Liver (tissue), 3 donors: ENCODE results near the gene LAMA1.

Experiments used
- CTCF ChIP-seq: fragments of 150-350 bp; IDR thresholded peaks from 2 replicates; pipeline ENCODE4 v1.5.1; 2017; ENCODE audit warnings: improper control_type of control experiment, low read depth, low read length; ENCODE audit not compliant: missing input control
- EGR1 ChIP-seq, 2 donors: IDR thresholded peaks; 2 replicates each; pipeline ENCODE4 v1.6.1; 2016 to 2018; ENCODE audit warnings: antibody characterized with exemption in 2 of 2, low read depth in 2 of 2
- FOXA2 ChIP-seq: IDR thresholded peaks from 2 replicates; pipeline ENCODE4 v1.6.1; 2016; ENCODE audit warnings: antibody characterized with exemption
- GABPA ChIP-seq, 2 donors: IDR thresholded peaks in 1 of 2; conservative IDR thresholded peaks in 1 of 2; 2 replicates each; pipeline ENCODE4 v1.6.1; 2016; ENCODE audit warnings: antibody characterized with exemption in 2 of 2, mild to moderate bottlenecking in 1 of 2, moderate library complexity in 1 of 2
- HNF4A ChIP-seq, 2 donors: conservative IDR thresholded peaks; 2 replicates each; pipeline ENCODE4 v1.6.1; 2016; ENCODE audit warnings: antibody characterized with exemption in 2 of 2, mild to moderate bottlenecking in 2 of 2
- JUND ChIP-seq, 2 donors: IDR thresholded peaks; 2 replicates each; pipeline ENCODE4 v1.6.1; 2016; ENCODE audit warnings: antibody characterized with exemption in 2 of 2
- MAX ChIP-seq: IDR thresholded peaks from 2 replicates; pipeline ENCODE4 v1.6.1; 2016; ENCODE audit warnings: antibody characterized with exemption
- RAD21 ChIP-seq, 2 donors: IDR thresholded peaks; 2 replicates each; pipeline ENCODE4 v1.6.1; 2016; ENCODE audit warnings: antibody characterized with exemption in 2 of 2, mild to moderate bottlenecking in 2 of 2
- REST ChIP-seq: IDR thresholded peaks from 2 replicates; pipeline ENCODE4 v1.6.1; 2016; ENCODE audit warnings: antibody characterized with exemption, mild to moderate bottlenecking
- SP1 ChIP-seq: IDR thresholded peaks from 2 replicates; pipeline ENCODE4 v1.6.1; 2018; ENCODE audit warnings: antibody characterized with exemption, mild to moderate bottlenecking
- TAF1 ChIP-seq: conservative IDR thresholded peaks from 2 replicates; pipeline ENCODE4 v1.6.1; 2016; ENCODE audit warnings: antibody characterized with exemption, mild to moderate bottlenecking
- YY1 ChIP-seq: IDR thresholded peaks from 2 replicates; pipeline ENCODE4 v1.6.1; 2016; ENCODE audit warnings: antibody characterized with exemption, mild to moderate bottlenecking
- ZBTB33 ChIP-seq: IDR thresholded peaks from 2 replicates; pipeline ENCODE4 v1.6.1; 2016; ENCODE audit warnings: antibody characterized with exemption
- TF ChIP-seq, protein P1 (sequence below): IDR thresholded peaks from 2 replicates; pipeline ENCODE4 v1.6.1; 2016; ENCODE audit warnings: antibody characterized with exemption
- donor health status: healthy.
- donor health status: healthy.

- no peak for TF ChIP-seq TAF1
- TF ChIP-seq RAD21 (IDR thresholded peaks at IDR 0.05) = no peak
- no peak for TF ChIP-seq REST
- no peak for TF ChIP-seq CTCF
- TF ChIP-seq YY1 = no peak
- no peak for TF ChIP-seq EGR1 (IDR thresholded peaks at IDR 0.05; ENCODE audit: low read depth in 2 of 2)
- TF ChIP-seq JUND (IDR thresholded peaks at IDR 0.05) = no peak
- TF ChIP-seq FOXA2 = no peak
- TF ChIP-seq HNF4A (conservative IDR thresholded peaks at IDR 0.05) = no peak
- TF ChIP-seq MAX = no peak
- TF ChIP-seq SP1 = no peak
- no peak for TF ChIP-seq ZBTB33
- TF ChIP-seq, protein P1, sequence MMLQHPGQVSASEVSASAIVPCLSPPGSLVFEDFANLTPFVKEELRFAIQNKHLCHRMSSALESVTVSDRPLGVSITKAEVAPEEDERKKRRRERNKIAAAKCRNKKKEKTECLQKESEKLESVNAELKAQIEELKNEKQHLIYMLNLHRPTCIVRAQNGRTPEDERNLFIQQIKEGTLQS = no peak
- TF ChIP-seq GABPA (IDR thresholded peaks at IDR 0.05 in 1 of 2, conservative IDR thresholded peaks at IDR 0.05 in 1 of 2) = no peak
These were observed 37.5 kb upstream of the LAMA1 start for GRCh38 chr18:7155092-7155491.
